Gastroesophageal sphincter (tissue), 3 donors: ENCODE measurements around the gene MAML2.
A peak's percentile ranks its signal among the peaks of the same experiment; 100 is the strongest.

Source experiments
- EP300 ChIP-seq: sonication (generic); formaldehyde crosslinking; IDR thresholded peaks from one replicate; pipeline ENCODE4 v1.6.1; 2017; ENCODE audit warnings: antibody characterized with exemption, mild to moderate bottlenecking
- POLR2A ChIP-seq, 2 donors: fragments of 450-650 bp; IDR thresholded peaks; one replicate each; pipeline ENCODE4 v1.6.1; 2017; ENCODE audit warnings: antibody characterized with exemption in 2 of 2, mild to moderate bottlenecking in 2 of 2, moderate library complexity in 1 of 2
- POLR2AphosphoS5 ChIP-seq: sonication (generic); formaldehyde crosslinking; IDR thresholded peaks from one replicate; pipeline ENCODE4 v1.6.1; 2017; ENCODE audit warnings: antibody characterized with exemption
- TF ChIP-seq, protein P1 (sequence below), 4 experiments: fragments of 200-600 bp in 2 of 4; fragments of 450-650 bp in 2 of 4; sonication (generic) in 1 of 4; IDR thresholded peaks; one replicate each; pipeline ENCODE4 v1.5.1; 2017 to 2019; ENCODE audit warnings: antibody characterized with exemption in 4 of 4, mild to moderate bottlenecking in 2 of 4, moderate library complexity in 2 of 4

DNA sequence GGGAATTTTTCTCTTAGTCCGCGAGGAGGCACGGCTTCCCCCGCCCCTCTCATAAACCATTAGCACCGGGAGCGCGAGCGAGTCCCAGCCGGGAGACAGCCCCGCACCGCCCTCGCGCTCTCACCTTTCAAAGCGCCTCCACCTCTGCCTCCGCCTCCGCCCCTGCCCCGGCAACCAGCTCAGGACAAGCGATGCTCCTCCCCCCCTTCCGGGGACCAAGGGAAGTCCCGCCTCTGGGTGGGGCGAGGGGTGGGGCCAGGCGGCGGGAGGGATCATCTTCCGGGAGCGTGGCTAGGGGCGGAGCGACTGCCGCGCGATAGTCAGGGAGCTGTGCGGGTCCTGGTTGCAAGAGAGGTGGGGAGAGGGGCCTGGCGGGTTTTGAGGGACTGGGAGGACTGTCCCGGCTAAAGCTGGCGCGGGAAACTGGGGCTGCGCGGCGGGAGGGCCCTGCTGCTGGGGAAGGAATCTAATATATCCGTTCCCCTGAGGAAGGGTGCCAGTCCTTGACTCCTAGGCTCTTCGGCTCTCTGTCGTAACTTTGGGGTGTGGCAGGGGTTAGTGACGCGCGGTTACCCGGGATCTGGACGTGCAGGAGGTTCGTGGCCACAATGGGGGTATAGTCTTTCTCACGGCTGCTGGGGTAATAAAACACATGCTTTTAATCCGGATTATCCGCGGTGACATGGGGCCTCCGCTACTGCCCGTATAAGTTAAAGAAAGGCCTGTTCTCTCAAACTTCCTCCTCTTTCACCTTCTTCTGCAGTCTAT lies 46.9 kb upstream of the MAML2 start, which contains the start of the genes CCDC82 and JRKL:
- TF ChIP-seq, protein P1, sequence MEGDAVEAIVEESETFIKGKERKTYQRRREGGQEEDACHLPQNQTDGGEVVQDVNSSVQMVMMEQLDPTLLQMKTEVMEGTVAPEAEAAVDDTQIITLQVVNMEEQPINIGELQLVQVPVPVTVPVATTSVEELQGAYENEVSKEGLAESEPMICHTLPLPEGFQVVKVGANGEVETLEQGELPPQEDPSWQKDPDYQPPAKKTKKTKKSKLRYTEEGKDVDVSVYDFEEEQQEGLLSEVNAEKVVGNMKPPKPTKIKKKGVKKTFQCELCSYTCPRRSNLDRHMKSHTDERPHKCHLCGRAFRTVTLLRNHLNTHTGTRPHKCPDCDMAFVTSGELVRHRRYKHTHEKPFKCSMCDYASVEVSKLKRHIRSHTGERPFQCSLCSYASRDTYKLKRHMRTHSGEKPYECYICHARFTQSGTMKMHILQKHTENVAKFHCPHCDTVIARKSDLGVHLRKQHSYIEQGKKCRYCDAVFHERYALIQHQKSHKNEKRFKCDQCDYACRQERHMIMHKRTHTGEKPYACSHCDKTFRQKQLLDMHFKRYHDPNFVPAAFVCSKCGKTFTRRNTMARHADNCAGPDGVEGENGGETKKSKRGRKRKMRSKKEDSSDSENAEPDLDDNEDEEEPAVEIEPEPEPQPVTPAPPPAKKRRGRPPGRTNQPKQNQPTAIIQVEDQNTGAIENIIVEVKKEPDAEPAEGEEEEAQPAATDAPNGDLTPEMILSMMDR (IDR thresholded peaks at IDR 0.05) = peak in 1 of 4 experiments; percentile 28
- TF ChIP-seq POLR2A (IDR thresholded peaks at IDR 0.05) (peak; percentile 64 to 84), POLR2AphosphoS5 (peak; percentile 91), EP300 (no peak)
